Nephron progenitor cell (in vitro differentiated cells): ENCODE results near the gene RSU1.

ENCODE experiments used
- DNase-seq: peaks from one replicate; pipeline ENCODE4 v3.0.0; 2021
- H3K27ac Mint-ChIP-seq: 2 replicates; pipeline ENCODE4 v1.8.0; 2021; ENCODE audit warnings: mild to moderate bottlenecking, moderate library complexity, mixed read lengths
- H3K27me3 Mint-ChIP-seq: 2 replicates; pipeline ENCODE4 v1.8.0; 2021; ENCODE audit warnings: mild to moderate bottlenecking, low read depth, mixed read lengths; ENCODE audit not compliant: poor library complexity
- H3K36me3 Mint-ChIP-seq: 2 replicates; pipeline ENCODE4 v1.8.0; 2021; ENCODE audit warnings: low read depth, mixed read lengths
- H3K4me1 Mint-ChIP-seq: 2 replicates; pipeline ENCODE4 v1.8.0; 2021; ENCODE audit warnings: mixed read lengths
- H3K4me3 Mint-ChIP-seq: 2 replicates; pipeline ENCODE4 v1.8.0; 2021; ENCODE audit warnings: mild to moderate bottlenecking, moderate library complexity, mixed read lengths
- H3K9me3 Mint-ChIP-seq: 2 replicates; pipeline ENCODE4 v1.8.0; 2021; ENCODE audit warnings: mild to moderate bottlenecking, moderate library complexity, mixed read lengths
- CTCF ChIP-seq: fragments of 200-600 bp; sonication (generic); IDR thresholded peaks from 2 replicates; pipeline ENCODE4 v1.5.0; 2021; ENCODE audit warnings: antibody characterized with exemption

The RSU1 gene

GRCh38 chr10:16735671-16736070, 81.6 kb downstream of the RSU1 start:
- Mint-ChIP-seq H3K27me3 (no peaks in the 10 kb centered on the region), H3K4me1 (no peaks in the 10 kb centered on the region), H3K9me3 (peaks cover 49% of the 10 kb centered on the region), H3K4me3 (no peak overlapping the region), H3K27ac (no peak overlapping the region), H3K36me3 (peaks cover 79% of the 10 kb centered on the region)
- no peak for DNase-seq
- TF ChIP-seq CTCF: no peak

GRCh38 chr10:16732376-16732775, 84.8 kb downstream of the RSU1 start:
- H3K4me3 Mint-ChIP-seq: no peak overlapping the region
- H3K27ac Mint-ChIP-seq: peak overlapping the region; percentile 61
- no peak for DNase-seq
- TF ChIP-seq CTCF: no peak
- peaks cover 45% of the 10 kb centered on the region for H3K9me3 Mint-ChIP-seq
- peaks cover 77% of the 10 kb centered on the region for H3K36me3 Mint-ChIP-seq
- no peaks in the 10 kb centered on the region for H3K27me3 Mint-ChIP-seq
- no peaks in the 10 kb centered on the region for H3K4me1 Mint-ChIP-seq

DNA sequence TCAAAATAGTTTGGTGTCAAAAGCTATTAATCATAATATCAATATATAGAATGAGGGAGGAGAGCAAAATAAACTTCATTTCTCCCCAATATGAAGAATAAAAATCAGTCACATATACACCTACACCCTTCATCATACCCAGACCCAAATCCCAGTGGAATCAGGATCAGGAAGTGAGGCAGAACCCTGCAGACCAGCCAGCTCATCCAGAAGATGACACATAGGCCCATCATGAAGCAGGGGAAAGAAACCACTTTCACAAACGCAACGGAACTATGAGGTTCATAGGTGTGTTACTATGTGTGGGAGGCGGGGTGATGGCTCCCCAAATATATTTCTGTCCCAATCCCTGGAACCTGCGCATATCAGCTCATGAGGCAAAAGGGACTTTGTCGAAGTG, 89.0 kb downstream of the RSU1 start:
- Mint-ChIP-seq H3K27ac (no peak overlapping the region), H3K27me3 (no peaks in the 10 kb centered on the region), H3K4me3 (no peak overlapping the region), H3K4me1 (no peaks in the 10 kb centered on the region), H3K36me3 (peaks cover 54% of the 10 kb centered on the region), H3K9me3 (peaks cover 25% of the 10 kb centered on the region)
- no peak for DNase-seq
- no peak for TF ChIP-seq CTCF

DNA sequence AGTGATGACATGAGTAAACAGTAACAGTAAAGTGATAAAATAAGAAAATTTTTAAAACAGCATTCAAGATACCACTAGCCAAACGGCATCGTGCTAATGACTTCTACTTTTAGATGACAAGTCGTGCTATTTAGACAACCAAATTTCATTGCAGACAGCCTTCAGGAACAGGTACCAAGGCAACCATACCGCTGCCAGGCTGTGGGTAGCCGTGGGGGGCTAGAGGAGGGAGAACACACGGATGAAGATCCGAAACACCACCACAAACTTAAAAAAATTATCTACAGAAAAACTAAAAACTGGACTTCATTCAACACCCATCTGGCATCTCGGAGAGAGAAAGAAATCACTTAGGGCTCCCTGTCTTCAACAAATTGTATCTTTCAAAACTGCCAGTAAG, 89.6 kb downstream of the RSU1 start:
- DNase-seq: no peak
- H3K36me3 Mint-ChIP-seq: peaks cover 54% of the 10 kb centered on the region
- H3K9me3 Mint-ChIP-seq: peaks cover 25% of the 10 kb centered on the region
- H3K4me1 Mint-ChIP-seq: no peaks in the 10 kb centered on the region
- TF ChIP-seq CTCF: no peak
- no peak overlapping the region for H3K4me3 Mint-ChIP-seq
- no peak overlapping the region for H3K27ac Mint-ChIP-seq
- H3K27me3 Mint-ChIP-seq: no peaks in the 10 kb centered on the region

GRCh38 chr10:16724509-16724908, 92.7 kb downstream of the RSU1 start:
- H3K4me1 Mint-ChIP-seq: no peaks in the 10 kb centered on the region
- H3K4me3 Mint-ChIP-seq: no peak overlapping the region
- H3K9me3 Mint-ChIP-seq: peaks cover 11% of the 10 kb centered on the region
- DNase-seq: no peak
- H3K27ac Mint-ChIP-seq: peak overlapping the region; percentile 33
- no peaks in the 10 kb centered on the region for H3K27me3 Mint-ChIP-seq
- peaks cover 45% of the 10 kb centered on the region for H3K36me3 Mint-ChIP-seq
- no peak for TF ChIP-seq CTCF

GRCh38 chr10:16720812-16721211, 96.4 kb downstream of the RSU1 start:
- peaks cover 24% of the 10 kb centered on the region for H3K36me3 Mint-ChIP-seq
- no peak overlapping the region for H3K4me3 Mint-ChIP-seq
- no peaks in the 10 kb centered on the region for H3K4me1 Mint-ChIP-seq
- no peak for TF ChIP-seq CTCF
- H3K27me3 Mint-ChIP-seq: no peaks in the 10 kb centered on the region
- DNase-seq: no peak
- H3K27ac Mint-ChIP-seq: no peak overlapping the region
- no peaks in the 10 kb centered on the region for H3K9me3 Mint-ChIP-seq
